IgD-negative memory B cell (primary cell): ENCODE data around the gene NCF2. TPM values are rescaled to one million over a fixed set of nuclear protein-coding genes. Genes with fewer than 3 reads are reported as not detected.
"Not testable (repeated sequence)": the region's sequence is repeated elsewhere in the genome, so short reads cannot be mapped to it uniquely, and the experiment has no call there.

Experiments used
- H3K27ac Mint-ChIP-seq, 3 donors: one replicate each; pipeline ENCODE4 v1.8.0; 2020 to 2022; ENCODE audit warnings: mild to moderate bottlenecking in 3 of 3, mixed read lengths in 3 of 3, moderate library complexity in 1 of 3
- H3K27me3 Mint-ChIP-seq: one replicate; pipeline ENCODE4 v1.8.0; 2021; ENCODE audit warnings: mixed read lengths
- H3K36me3 Mint-ChIP-seq: one replicate; pipeline ENCODE4 v1.8.0; 2020; ENCODE audit warnings: mild to moderate bottlenecking, mixed read lengths
- H3K4me1 Mint-ChIP-seq, 3 donors: one replicate each; pipeline ENCODE4 v1.8.0; 2020 to 2022; ENCODE audit warnings: mixed read lengths in 3 of 3, mild to moderate bottlenecking in 1 of 3
- H3K4me3 Mint-ChIP-seq, 4 donors: one replicate each; pipeline ENCODE4 v1.8.0; 2020 to 2022; ENCODE audit warnings: mild to moderate bottlenecking in 4 of 4, mixed read lengths in 4 of 4, moderate library complexity in 3 of 4
- H3K9me3 Mint-ChIP-seq, 3 donors: one replicate each; pipeline ENCODE4 v1.8.0; 2020 to 2021; ENCODE audit warnings: mixed read lengths in 3 of 3, mild to moderate bottlenecking in 1 of 3
- polyA plus RNA-seq: library from polyadenylated mRNA; unstranded; fragments of 300-500 nt; fragmentation: Illumina TruSeq; gene quantifications from one replicate; pipeline ENCODE4 v1.2.3, GENCODE V29; 2021

NCF2 gene
- polyA plus RNA-seq, 1 donor from 2014 or later = 18.1 TPM

DNA sequence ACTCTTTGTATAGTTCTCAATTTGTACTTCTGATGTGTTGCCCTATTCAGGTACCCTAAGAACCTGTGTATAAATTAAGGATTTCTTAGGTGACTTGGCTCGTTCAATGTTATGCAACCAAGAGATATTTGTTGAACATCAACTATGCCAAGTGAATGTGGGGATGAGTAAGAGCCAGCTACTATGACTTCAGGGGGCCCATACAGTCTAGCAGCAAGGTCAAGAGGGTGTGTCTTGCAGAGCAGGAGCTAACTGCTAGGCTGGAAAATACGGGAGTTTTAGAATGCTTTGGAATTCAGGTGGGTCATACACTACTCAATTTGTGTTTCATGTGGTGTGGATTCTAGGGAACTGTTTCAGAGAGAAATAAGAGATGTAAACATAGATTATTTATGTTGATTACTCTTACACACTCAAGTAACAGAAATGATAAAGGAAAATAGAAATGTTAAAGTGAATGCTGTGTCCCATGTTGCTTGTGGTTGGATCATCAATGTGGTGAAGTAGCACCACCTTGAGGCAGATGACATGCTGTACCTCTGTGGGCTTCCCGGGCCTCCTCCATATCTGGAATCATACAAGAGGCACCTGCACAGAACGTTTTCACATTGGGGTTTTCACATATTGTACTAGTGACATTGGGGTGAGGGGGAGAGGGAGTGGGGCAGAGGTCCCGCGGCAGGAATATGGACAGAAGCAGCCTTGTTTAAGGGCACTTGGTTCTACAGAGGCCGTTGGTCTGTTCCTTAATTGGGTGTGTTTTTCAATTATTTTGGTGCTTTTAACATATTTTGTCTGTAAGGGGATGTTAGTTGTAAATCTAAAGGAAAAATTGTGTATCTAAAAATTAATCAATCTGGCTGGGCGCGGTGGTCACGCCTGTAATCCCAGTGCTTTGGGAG lies 32.9 kb upstream of the NCF2 start:
- Mint-ChIP-seq H3K36me3 (peaks cover 5% of the 10 kb centered on the region), H3K4me1 (peaks cover 6 to 20% (median 18%) of the 10 kb centered on the region in 3 donors), H3K27me3 (no peaks in the 10 kb centered on the region), H3K27ac (peak overlapping the region; percentile 0 to 84 (median 5)), H3K4me3 (peak overlapping the region in 1 of 4 donors; percentile 28), H3K9me3 (no peaks in the 10 kb centered on the region)

GRCh38 chr1:183622013-183622412 lies 31.8 kb upstream of the NCF2 start:
- Mint-ChIP-seq H3K4me1 (peaks cover 6 to 20% (median 18%) of the 10 kb centered on the region in 3 donors), H3K4me3 (peak overlapping the region in 1 of 4 donors; percentile 20), H3K9me3 (no peaks in the 10 kb centered on the region), H3K27ac (peak overlapping the region in 1 of 3 donors; percentile 6), H3K27me3 (no peaks in the 10 kb centered on the region), H3K36me3 (peaks cover 5% of the 10 kb centered on the region)

DNA sequence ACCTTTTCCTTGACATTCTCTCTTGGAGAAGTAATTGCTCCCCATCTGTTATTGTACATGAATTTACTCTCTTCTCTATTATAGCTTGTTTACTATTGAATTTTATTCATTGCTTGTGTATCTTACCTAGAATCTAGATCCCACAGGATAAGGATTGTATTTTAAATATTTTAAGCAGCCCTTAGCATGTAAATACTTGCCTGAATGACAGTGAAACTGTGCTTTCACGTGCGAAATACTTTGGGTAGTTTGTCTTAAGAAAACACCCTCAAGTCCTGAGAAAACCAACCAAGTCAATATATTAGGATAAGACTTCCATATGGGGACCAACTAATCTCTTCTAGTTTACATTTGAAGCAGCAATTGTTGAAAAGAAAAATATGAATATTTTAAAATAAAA lies 30.1 kb upstream of the NCF2 start:
- Mint-ChIP-seq H3K4me3 (no peak overlapping the region), H3K27ac (no peak overlapping the region), H3K4me1 (peaks cover 6 to 18% (median 17%) of the 10 kb centered on the region in 3 donors), H3K36me3 (peaks cover 5% of the 10 kb centered on the region), H3K27me3 (no peaks in the 10 kb centered on the region), H3K9me3 (no peaks in the 10 kb centered on the region)

DNA sequence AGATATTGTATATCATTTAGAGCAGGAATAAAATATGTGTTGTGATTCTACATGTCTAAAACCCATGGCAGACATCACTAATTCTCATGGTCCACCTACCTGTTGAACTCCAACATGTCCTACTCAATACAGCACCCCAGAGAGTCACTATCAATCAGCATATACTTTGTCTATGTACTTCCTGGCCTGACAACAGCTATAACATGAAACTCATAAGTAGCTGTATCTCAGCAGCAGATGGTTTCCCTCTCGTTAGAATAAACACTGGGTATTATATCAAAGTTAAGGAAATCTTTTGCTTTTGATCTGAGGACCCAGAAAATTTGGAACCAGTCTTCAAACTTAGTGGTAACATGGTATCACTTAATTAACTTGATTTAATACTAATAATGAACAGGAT lies 29.5 kb upstream of the NCF2 start:
- H3K27ac Mint-ChIP-seq = no peak overlapping the region
- H3K36me3 Mint-ChIP-seq = peaks cover 5% of the 10 kb centered on the region
- no peaks in the 10 kb centered on the region for H3K9me3 Mint-ChIP-seq
- peaks cover 2% of the 10 kb centered on the region for H3K27me3 Mint-ChIP-seq
- peaks cover 6 to 18% (median 17%) of the 10 kb centered on the region in 3 donors for H3K4me1 Mint-ChIP-seq
- H3K4me3 Mint-ChIP-seq = no peak overlapping the region

GRCh38 chr1:183618202-183618601 lies 27.9 kb upstream of the NCF2 start:
- H3K4me3 Mint-ChIP-seq, H3K36me3 Mint-ChIP-seq: not testable (repeated sequence)

DNA sequence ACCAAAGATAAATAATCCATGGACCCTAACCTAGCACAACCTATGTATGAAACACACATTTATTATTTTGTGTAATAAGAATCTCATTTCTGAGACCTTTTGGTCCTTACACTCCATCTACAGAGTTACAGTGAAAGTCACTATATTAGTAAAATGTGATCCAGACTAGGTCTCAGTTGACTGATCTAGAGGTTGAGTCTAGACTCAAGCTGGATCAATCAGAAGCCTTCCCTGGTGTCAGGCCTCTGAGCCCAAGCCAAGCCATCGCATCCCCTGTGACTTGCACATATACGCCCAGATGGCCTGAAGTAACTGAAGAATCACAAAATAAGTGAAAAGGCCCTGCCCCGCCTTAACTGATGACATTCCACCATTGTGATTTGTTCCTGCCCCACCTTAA lies 22.7 kb upstream of the NCF2 start:
- not testable (repeated sequence) for H3K27ac Mint-ChIP-seq, H3K4me3 Mint-ChIP-seq

More at GRCh38 chr1:183618202-183618601, 27.9 kb upstream of the NCF2 start:
- not testable (repeated sequence) for H3K9me3 Mint-ChIP-seq, H3K27me3 Mint-ChIP-seq, H3K27ac Mint-ChIP-seq
- H3K4me1 Mint-ChIP-seq = peaks cover 2 to 15% (median 13%) of the 10 kb centered on the region in 3 donors

DNA sequence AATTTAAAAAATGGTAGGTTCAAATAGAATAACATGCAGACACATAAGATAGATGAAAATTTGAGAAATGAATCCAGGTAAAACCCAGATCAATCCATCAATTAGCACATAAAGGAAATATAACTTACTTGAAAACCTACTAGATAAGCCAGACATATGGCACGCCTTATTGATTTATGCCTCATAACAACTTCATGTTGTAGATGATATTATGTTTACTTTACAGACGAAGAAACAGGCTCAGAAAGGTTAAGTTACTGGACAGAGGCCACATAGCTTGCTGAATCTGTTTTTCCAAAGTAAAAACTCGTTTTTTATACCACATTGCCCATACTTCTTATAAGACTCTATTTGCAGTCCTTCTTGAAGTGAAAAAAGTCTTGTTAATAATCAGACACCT lies 22.1 kb upstream of the NCF2 start:
- Mint-ChIP-seq H3K27me3 (peaks cover 3% of the 10 kb centered on the region), H3K4me1 (peaks cover 10 to 19% (median 11%) of the 10 kb centered on the region in 3 donors), H3K27ac (no peak overlapping the region), H3K4me3 (no peak overlapping the region), H3K9me3 (no peaks in the 10 kb centered on the region), H3K36me3 (peaks cover 2% of the 10 kb centered on the region)

More for the DNA sequence above, 22.7 kb upstream of the NCF2 start:
- not testable (repeated sequence) for H3K27me3 Mint-ChIP-seq, H3K9me3 Mint-ChIP-seq, H3K36me3 Mint-ChIP-seq
- H3K4me1 Mint-ChIP-seq = peaks cover 7 to 14% (median 10%) of the 10 kb centered on the region in 3 donors

- no peaks in the 10 kb centered on the region for H3K9me3 Mint-ChIP-seq
- no peak overlapping the region for H3K27ac Mint-ChIP-seq
- peaks cover 13 to 23% (median 14%) of the 10 kb centered on the region in 3 donors for H3K4me1 Mint-ChIP-seq
- no peak overlapping the region for H3K4me3 Mint-ChIP-seq
- H3K36me3 Mint-ChIP-seq = peaks cover 2% of the 10 kb centered on the region
- peaks cover 3% of the 10 kb centered on the region for H3K27me3 Mint-ChIP-seq
These were observed 20.8 kb upstream of the NCF2 start for GRCh38 chr1:183611021-183611420.

GRCh38 chr1:183609759-183610452 lies 19.6 kb upstream of the NCF2 start:
- H3K27me3 Mint-ChIP-seq = peaks cover 2% of the 10 kb centered on the region
- no peak overlapping the region for H3K4me3 Mint-ChIP-seq
- H3K36me3 Mint-ChIP-seq = peaks cover 2% of the 10 kb centered on the region
- peaks cover 19 to 29% (median 20%) of the 10 kb centered on the region in 3 donors for H3K4me1 Mint-ChIP-seq
- H3K27ac Mint-ChIP-seq = no peak overlapping the region
- H3K9me3 Mint-ChIP-seq = no peaks in the 10 kb centered on the region

GRCh38 chr1:183609313-183609712 lies 19.1 kb upstream of the NCF2 start:
- Mint-ChIP-seq H3K9me3 (no peaks in the 10 kb centered on the region), H3K27me3 (no peaks in the 10 kb centered on the region), H3K4me3 (peak overlapping the region in 1 of 4 donors; percentile 59), H3K4me1 (peaks cover 25 to 35% (median 25%) of the 10 kb centered on the region in 3 donors), H3K27ac (peak overlapping the region in 1 of 3 donors; percentile 59), H3K36me3 (peaks cover 2% of the 10 kb centered on the region)

DNA sequence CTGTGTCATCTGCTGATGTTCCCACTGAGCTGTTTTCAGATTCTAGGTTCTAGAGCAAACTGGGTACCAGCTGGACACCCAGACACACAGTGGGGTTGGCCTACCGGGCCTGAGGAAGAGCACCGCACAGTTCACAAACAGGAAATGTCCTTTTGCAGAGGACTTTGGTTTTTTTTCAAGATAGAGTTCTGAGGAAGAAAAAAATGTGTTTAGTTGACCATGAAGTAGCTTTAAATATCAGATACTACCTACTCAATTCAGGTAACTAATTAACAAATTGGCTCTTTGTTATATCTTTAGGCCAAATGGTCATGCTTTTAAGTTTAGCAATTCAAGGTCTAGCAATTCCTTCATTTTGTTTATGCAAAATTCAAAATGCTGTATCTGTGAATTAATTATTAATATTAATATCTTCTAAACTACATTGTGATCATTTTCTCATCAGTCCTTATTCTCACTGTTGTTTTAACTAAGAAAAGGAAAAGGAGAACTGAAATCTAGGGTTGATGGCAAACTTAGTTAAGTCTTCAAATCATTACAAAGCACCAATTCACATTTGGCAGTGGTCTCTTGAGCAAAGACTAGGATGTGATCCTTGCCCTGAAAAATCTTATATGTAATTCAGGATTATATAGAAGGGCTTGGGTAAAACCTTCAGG lies 17.2 kb upstream of the NCF2 start:
- Mint-ChIP-seq H3K4me3 (peak overlapping the region in 1 of 4 donors; percentile 72), H3K4me1 (peaks cover 31 to 42% (median 35%) of the 10 kb centered on the region in 3 donors), H3K27ac (peak overlapping the region in 1 of 3 donors; percentile 33), H3K27me3 (no peaks in the 10 kb centered on the region), H3K9me3 (no peaks in the 10 kb centered on the region), H3K36me3 (peaks cover 2% of the 10 kb centered on the region)

- no peak overlapping the region for H3K4me3 Mint-ChIP-seq
- peaks cover 31 to 42% (median 33%) of the 10 kb centered on the region in 3 donors for H3K4me1 Mint-ChIP-seq
These were observed 15.6 kb upstream of the NCF2 start for GRCh38 chr1:183605904-183606303.

DNA sequence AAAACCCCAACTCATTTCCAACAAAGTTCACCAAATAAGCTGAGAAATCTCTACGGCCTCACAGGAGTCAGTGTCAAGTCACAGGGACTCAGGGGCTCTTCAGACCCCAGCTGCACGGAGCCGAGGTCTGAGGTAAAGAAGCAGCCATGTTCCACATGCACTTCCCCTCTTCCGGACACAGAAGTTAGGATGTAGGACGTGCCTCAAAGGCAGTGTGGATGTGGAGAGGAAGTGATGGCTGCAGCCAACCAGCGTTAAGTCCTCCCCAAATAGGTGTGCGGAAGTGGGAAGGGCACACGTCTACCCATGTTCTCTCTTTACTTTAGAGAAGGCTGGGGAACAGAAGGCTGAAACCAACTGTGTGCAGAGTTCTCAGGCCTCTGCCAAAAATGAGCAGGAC lies 14.6 kb upstream of the NCF2 start:
- peak overlapping the region in 3 of 4 donors; percentile 13 to 69 (median 58) for H3K4me3 Mint-ChIP-seq
- H3K4me1 Mint-ChIP-seq = peaks cover 31 to 42% (median 33%) of the 10 kb centered on the region in 3 donors
- H3K36me3 Mint-ChIP-seq = no peaks in the 10 kb centered on the region
- H3K9me3 Mint-ChIP-seq = no peaks in the 10 kb centered on the region
- no peaks in the 10 kb centered on the region for H3K27me3 Mint-ChIP-seq
- H3K27ac Mint-ChIP-seq = peak overlapping the region in 1 of 3 donors; percentile 92

More at GRCh38 chr1:183605904-183606303, 15.6 kb upstream of the NCF2 start:
- H3K36me3 Mint-ChIP-seq = no peaks in the 10 kb centered on the region
- H3K9me3 Mint-ChIP-seq = no peaks in the 10 kb centered on the region
- no peaks in the 10 kb centered on the region for H3K27me3 Mint-ChIP-seq
- no peak overlapping the region for H3K27ac Mint-ChIP-seq

DNA sequence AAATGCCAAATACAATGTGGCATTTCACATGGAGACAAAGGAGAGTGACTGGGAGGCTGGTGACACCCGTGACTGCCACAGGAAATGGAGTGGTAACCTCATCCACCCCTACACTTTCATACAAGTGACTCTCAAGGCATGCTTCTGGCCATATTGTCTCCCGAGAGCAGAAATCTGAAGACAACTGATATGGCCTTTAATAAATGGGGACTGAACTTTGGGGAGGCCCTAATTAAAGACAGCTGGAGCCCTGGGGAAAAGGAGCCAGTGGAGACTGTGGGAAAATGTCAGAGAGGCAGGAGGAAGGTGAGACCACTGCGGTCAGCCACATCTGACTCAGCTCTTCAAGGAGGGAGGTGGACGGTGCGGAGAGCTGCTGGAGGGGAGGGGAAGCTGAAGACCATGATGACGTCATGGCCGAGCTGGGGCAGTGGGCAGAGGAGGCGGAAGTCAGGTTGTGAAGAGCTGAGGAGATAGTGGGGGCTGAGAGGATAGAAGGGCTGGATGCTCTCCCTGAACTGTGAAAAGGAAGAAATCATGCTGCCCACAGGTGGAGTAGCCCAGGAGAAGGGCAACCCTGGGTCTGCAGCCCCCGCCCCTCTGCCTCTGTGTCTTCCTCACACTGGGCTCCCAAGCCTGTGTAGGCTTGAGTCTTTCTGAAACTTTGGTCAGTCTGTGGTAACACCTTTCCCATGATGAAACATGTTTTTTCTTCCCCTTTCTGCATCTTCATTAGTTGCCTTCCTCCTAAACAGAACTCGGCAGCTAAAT lies 14.0 kb upstream of the NCF2 start:
- Mint-ChIP-seq H3K4me1 (peaks cover 29 to 39% (median 31%) of the 10 kb centered on the region in 3 donors), H3K4me3 (peak overlapping the region in 3 of 4 donors; percentile 58 to 92 (median 65)), H3K27ac (peak overlapping the region in 1 of 3 donors; percentile 92)

More for the DNA sequence above, 14.0 kb upstream of the NCF2 start:
- Mint-ChIP-seq H3K9me3 (no peaks in the 10 kb centered on the region), H3K36me3 (no peaks in the 10 kb centered on the region), H3K27me3 (no peaks in the 10 kb centered on the region)
